ENCODE measurements around the gene DNAAF6. TPM values are rescaled to one million over a fixed set of nuclear protein-coding genes. Genes with fewer than 3 reads are reported as not detected.

DNAAF6 gene
- total RNA-seq, 4 donors from 2014 or later, result not detected

DNA sequence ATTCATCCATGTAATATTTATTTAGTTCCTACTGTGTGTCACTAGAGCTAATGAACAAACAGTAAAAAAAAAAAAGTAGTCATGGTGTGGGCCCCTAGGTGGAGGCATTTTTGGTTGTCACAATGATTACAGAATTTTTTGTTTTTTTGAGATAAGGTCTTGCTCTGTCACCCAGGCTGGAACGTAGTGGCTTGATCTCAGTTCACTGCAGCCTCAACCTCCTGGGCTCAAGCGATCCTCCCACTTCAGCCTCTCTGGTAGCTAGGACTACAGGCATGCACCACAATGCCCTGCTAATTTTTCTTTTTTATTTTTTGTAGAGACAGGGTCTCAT lies 22.0 kb downstream of the DNAAF6 start:
- no peaks in the 10 kb centered on the region for H3K27me3 ChIP-seq
- WGBS, result 82% methylated on average over 2 of the region's 2 CpGs
- DNase-seq (ENCODE audit: low spot score in 2 of 2), result no peak
- H3K36me3 ChIP-seq, result no peaks in the 10 kb centered on the region
- no peak overlapping the region for H3K27ac ChIP-seq
- H3K9me3 ChIP-seq, result no peaks in the 10 kb centered on the region
- TF ChIP-seq POLR2A (IDR thresholded peaks at IDR 0.05), result no peak
- TF ChIP-seq EP300 (IDR thresholded peaks at IDR 0.05), result no peak
- no peak for TF ChIP-seq POLR2AphosphoS5 (IDR thresholded peaks at IDR 0.05)
- TF ChIP-seq, protein P1, sequence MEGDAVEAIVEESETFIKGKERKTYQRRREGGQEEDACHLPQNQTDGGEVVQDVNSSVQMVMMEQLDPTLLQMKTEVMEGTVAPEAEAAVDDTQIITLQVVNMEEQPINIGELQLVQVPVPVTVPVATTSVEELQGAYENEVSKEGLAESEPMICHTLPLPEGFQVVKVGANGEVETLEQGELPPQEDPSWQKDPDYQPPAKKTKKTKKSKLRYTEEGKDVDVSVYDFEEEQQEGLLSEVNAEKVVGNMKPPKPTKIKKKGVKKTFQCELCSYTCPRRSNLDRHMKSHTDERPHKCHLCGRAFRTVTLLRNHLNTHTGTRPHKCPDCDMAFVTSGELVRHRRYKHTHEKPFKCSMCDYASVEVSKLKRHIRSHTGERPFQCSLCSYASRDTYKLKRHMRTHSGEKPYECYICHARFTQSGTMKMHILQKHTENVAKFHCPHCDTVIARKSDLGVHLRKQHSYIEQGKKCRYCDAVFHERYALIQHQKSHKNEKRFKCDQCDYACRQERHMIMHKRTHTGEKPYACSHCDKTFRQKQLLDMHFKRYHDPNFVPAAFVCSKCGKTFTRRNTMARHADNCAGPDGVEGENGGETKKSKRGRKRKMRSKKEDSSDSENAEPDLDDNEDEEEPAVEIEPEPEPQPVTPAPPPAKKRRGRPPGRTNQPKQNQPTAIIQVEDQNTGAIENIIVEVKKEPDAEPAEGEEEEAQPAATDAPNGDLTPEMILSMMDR (IDR thresholded peaks at IDR 0.05), result no peak
- H3K4me1 ChIP-seq, result no peaks in the 10 kb centered on the region
- no peak overlapping the region for H3K4me3 ChIP-seq

DNA sequence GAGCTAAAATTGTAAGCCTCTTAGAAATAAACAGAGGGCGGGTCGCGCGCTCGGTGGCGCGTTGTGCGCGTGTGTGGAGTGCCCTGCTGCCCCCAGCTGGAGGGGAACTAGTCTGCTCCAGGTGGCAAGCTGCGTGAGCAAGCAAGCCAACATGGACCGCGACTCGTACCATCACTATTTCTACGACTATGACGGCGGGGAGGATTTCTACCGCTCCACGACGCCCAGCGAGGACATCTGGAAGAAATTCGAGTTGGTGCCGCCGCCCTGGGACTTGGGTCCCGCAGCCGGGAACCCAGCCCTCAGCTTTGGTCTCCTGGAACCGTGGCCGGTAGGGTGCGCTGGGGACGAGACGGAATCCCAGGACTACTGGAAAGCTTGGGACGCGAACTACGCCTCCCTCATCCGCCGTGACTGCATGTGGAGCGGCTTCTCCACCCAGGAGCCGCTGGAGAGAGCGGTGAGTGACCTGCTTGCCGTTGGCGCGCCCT lies 66.1 kb downstream of the DNAAF6 start:
- Histone ChIP-seq H3K27me3 (peaks cover 11% of the 10 kb centered on the region), H3K9me3 (no peaks in the 10 kb centered on the region), H3K4me3 (no peak overlapping the region), H3K27ac (no peak overlapping the region), H3K4me1 (no peaks in the 10 kb centered on the region), H3K36me3 (no peaks in the 10 kb centered on the region)
- WGBS, result 41% methylated on average over 10 of the region's 41 CpGs
- DNase-seq (ENCODE audit: low spot score in 2 of 2), result no peak
- TF ChIP-seq, protein P1 (IDR thresholded peaks at IDR 0.05), result no peak
- TF ChIP-seq EP300 (IDR thresholded peaks at IDR 0.05) (no peak), POLR2A (IDR thresholded peaks at IDR 0.05) (no peak), POLR2AphosphoS5 (IDR thresholded peaks at IDR 0.05) (no peak)

DNA sequence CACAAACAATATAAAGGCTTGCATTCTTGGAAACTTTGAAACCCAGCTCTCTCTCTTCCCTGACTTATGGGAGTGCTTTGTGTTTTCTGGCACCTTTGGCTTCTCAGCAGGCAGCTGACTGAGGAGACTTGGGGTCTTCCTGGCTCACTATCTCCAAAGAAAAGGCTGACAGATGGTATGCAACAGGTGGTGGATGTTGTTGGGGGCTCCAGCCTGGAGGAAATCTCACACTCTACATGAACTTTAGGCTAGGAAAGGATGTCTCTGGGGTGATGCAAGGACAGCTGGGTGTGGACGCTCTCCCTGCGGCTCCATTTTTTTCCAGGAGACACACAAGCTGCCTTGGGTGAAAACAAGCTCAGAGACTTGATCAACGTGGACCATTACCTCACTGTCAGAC lies 67.4 kb downstream of the DNAAF6 start:
- TF ChIP-seq POLR2A (IDR thresholded peaks at IDR 0.05), result no peak
- TF ChIP-seq, protein P1 (IDR thresholded peaks at IDR 0.05), result no peak
- no peak for TF ChIP-seq POLR2AphosphoS5 (IDR thresholded peaks at IDR 0.05)
- no peak for TF ChIP-seq EP300 (IDR thresholded peaks at IDR 0.05)
- WGBS, result 74% methylated on average over 3 of the region's 3 CpGs
- no peak for DNase-seq (ENCODE audit: low spot score in 2 of 2)
- Histone ChIP-seq H3K27me3 (peaks cover 11% of the 10 kb centered on the region), H3K4me3 (no peak overlapping the region), H3K4me1 (no peaks in the 10 kb centered on the region), H3K36me3 (no peaks in the 10 kb centered on the region), H3K27ac (no peak overlapping the region), H3K9me3 (no peaks in the 10 kb centered on the region)

DNA sequence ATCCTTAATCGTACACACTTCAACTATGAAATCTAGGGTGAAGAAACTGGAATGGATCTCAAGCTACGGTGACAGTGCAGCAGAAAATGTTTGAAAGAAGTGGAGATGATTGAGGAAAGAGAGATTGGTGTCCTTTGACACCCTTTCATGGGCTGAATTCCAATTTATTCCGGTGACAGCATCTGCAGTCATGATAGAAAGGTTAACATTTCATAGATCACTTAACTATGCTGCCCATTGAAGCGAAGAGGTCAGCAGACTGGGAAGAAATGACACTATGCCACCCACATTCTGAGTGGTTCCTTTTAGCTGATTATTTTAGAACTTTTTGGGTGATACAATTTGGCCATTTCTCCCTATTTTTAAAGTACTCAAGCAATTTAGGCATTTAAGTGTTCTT lies 82.3 kb downstream of the DNAAF6 start:
- no peak for DNase-seq (ENCODE audit: low spot score in 2 of 2)
- no peaks in the 10 kb centered on the region for H3K27me3 ChIP-seq
- no peaks in the 10 kb centered on the region for H3K4me1 ChIP-seq
- WGBS, result 63% methylated on average over 4 of the region's 4 CpGs
- H3K4me3 ChIP-seq, result no peak overlapping the region
- no peaks in the 10 kb centered on the region for H3K9me3 ChIP-seq
- no peaks in the 10 kb centered on the region for H3K36me3 ChIP-seq
- TF ChIP-seq, protein P1 (IDR thresholded peaks at IDR 0.05), result no peak
- no peak overlapping the region for H3K27ac ChIP-seq

DNA sequence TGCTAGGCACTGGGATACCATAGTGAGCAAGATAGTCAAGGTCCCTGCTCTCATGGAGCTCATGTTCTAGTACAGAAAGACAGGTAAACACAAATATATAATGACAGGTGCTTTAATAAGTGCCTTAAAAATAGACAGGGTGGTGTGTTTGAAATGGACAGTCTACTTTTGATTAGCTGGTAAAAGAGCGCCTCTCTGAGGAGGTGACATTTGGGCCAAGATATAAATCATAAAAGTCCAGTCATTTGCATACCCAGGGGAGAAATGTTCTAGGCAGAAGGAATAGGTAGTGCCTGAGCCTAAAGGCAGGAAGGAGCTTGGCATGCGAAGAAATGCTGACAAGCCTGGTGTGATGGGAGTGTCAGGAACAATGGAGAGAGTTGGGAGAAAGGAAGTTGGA lies 83.6 kb downstream of the DNAAF6 start:
- no peak for DNase-seq (ENCODE audit: low spot score in 2 of 2)
- no peak for TF ChIP-seq POLR2AphosphoS5 (IDR thresholded peaks at IDR 0.05)
- TF ChIP-seq, protein P1 (IDR thresholded peaks at IDR 0.05), result no peak
- no peak for TF ChIP-seq EP300 (IDR thresholded peaks at IDR 0.05)
- TF ChIP-seq POLR2A (IDR thresholded peaks at IDR 0.05), result no peak
- Histone ChIP-seq H3K27ac (no peak overlapping the region), H3K36me3 (no peaks in the 10 kb centered on the region), H3K27me3 (no peaks in the 10 kb centered on the region), H3K9me3 (no peaks in the 10 kb centered on the region), H3K4me3 (no peak overlapping the region), H3K4me1 (no peaks in the 10 kb centered on the region)
- WGBS, result 62% methylated on average over 2 of the region's 2 CpGs

Measured in suprapubic skin (tissue), 4 donors.